GM10847 (cell line): ENCODE results near the gene ASAP2.

Experiments
- POLR2A ChIP-seq: IDR thresholded peaks from 2 replicates; pipeline ENCODE4 v1.6.1; 2011; ENCODE audit not compliant: insufficient read length; ENCODE audit errors: extremely low read depth

Gene ASAP2

DNA sequence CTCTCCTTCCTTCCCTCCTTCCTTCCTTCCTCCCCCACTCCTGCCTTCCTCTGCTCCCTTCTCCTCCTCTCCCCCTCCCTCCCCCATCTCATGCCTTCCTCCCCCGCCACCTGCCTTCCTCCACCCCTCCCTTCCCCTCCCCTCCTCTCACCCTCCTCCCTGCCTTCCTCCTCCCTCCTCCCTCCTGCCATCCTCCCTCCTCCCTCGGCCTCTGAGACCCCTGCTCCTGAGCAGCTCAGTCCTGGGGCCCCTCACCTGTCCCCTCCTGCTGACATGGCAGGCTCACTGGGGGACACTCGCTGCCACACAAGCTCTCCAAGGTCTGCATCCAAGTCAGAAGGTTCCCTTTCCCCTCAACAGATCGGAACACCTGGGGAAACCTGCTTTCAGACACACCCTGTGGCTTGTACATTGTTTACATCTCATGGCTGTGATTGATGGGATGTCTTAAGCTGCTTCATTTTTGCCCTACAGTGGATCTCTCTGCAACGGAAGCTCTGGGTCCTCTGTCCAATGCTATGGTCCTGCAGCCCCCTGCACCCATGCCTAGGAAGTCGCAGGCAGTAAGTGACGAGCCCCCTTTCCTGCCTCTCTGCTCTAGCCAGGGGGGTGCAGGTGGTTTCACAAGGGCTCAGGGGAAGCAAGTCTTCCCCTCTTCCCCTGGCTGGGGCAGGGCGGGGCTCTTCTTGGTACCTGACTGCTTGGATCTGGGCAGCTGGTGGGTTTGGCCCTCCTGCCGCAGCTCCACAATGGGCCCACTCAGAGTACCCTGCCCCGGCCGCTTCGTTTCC, 193.9 kb downstream of the ASAP2 start:
- TF ChIP-seq POLR2A, result no peak

DNA sequence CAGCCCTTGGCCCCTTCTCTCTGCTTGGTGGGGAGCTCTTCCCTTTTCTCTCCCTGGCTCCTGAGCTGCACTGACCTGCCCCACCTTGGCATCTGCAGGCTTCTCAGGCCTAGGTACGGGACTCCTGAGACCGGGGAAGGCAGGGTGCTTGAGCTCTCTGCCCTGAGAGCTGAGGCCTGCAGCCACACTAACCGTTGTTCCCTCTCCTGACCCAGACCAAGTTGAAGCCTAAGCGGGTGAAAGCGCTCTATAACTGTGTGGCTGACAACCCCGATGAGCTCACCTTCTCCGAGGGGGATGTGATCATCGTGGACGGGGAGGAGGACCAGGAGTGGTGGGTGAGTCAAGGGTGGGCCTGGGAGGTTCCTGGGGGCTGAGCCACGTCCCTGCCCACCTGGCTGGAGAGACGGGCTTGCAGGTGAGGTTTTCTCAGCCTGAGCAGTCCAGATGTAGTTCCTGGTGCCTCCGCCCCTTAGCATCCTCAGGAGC, 194.5 kb downstream of the ASAP2 start:
- TF ChIP-seq POLR2A, result no peak

DNA sequence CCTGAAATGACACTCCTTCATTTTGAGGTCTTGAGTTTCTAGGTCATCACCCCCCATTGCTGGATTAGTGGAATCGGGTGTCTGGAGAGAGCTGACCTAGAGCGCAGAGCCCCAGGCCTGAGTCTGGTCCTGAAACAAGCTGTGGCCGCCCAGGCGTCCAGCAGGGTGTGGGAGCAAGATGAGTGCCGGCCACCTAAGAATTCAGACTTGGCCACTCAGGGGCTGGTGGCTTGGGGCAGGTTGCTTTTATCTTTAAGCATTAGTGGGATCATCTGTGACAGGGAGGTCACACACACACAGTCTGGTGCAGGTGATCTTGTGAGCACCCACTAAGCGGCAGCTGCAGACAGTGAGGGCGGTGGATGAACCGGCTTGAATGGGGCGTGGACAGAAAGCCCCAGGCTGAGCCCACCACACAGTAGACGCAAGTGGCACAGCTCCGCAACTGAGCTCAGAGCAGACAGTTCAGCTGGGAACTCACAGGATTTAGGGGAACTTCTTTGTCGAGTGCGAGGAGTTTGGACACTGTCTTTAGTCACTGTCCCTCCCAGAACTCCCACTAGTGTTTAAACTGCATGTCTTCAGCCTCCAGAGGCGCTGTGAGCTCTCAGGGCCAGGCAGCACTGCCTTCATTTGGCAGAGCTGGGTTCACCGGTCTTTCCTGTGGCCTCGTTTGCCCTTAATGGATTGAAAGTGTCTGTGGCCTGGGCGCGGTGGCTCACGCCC, 195.2 kb downstream of the ASAP2 start:
- no peak for TF ChIP-seq POLR2A

DNA sequence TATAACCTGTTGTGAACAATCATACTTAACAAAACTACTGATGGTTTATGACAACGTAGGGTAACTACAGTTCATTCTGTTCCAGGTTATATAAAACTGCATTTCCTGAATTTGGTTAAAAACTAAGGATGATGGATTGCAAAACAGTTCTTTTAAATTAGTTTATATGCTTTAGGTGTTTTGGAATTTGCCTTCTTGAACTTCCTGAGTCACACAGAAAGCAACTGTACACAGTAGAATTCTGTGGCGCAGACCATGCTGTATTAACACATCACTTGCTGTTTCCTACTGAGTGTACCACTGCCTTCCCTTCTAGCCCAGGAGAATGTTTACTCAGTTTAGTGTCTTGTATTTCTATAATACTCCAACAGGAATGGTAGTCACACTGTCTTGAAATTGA, 197.3 kb downstream of the ASAP2 start:
- no peak for TF ChIP-seq POLR2A

GRCh38 chr2:9404451-9404850, 197.8 kb downstream of the ASAP2 start:
- TF ChIP-seq POLR2A, result no peak

GRCh38 chr2:9405636-9406035, 199.0 kb downstream of the ASAP2 start:
- TF ChIP-seq POLR2A, result no peak

DNA sequence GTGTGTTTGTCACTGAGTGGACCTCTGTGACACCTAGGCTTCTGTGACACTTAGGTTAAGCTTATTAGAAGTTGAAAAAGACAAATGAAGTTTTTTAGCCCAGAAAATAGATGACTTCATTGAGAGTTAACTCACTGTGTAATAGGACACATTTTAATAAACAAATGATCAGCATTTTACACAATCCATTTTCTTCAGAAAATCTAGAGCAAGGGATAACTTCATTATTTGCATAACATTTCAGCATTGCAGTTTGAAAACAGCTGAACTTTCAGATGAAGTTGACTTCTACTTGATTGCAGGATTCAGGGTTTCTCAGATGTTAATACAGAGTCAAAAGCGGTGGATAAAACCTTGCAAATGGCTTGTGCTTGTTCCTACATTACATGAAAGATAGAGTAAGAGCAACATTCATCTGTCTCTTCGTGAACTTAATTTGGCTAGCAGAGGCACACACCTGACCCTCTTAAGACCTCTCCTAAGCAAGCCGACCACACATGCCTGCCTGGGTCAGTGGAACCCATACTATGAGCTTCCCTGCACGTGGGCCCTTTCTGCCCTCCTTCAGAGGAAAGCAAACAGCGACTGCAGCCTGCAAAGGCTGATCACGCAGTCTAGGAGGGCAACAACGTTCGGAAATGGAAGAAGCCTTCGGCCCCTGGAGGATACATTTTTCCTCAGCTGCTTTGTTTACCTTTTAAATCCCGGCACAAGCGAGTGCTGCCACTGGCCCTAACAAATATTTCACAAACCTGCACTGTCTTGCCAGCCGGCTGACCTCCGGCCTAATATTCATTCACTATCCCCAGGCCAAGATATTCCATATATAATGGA, 200.1 kb downstream of the ASAP2 start:
- TF ChIP-seq POLR2A, result no peak

- no peak for TF ChIP-seq POLR2A
Observed at GRCh38 chr2:9407363-9407811, 200.8 kb downstream of the ASAP2 start.

DNA sequence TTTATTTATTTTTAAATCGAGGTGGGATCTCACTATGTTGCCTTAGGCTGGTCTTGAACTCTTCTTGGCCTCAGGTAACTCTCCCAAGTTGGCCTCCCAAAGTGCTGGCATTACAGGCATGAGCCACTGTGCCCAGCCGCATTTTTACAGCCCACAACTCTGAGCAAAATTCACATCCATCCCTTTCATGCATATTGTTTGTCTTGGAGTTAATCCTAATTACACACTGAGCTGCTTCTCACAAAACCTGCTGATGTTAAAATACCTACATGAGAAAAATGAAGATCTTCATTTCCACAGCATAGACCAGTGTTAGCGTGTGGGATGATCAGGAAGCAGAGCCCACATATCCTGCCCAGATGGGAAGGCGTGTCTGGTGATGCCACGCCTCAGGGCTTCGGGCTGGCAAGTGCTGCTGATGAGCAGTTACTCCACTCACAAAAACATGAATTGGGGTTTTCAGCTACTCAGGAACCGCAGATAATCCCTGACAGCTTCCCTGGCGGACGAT, 202.1 kb downstream of the ASAP2 start:
- TF ChIP-seq POLR2A, result no peak

GRCh38 chr2:9410108-9410507, 203.5 kb downstream of the ASAP2 start:
- TF ChIP-seq POLR2A, result no peak

GRCh38 chr2:9412781-9413180, 206.2 kb downstream of the ASAP2 start:
- TF ChIP-seq POLR2A, result no peak

DNA sequence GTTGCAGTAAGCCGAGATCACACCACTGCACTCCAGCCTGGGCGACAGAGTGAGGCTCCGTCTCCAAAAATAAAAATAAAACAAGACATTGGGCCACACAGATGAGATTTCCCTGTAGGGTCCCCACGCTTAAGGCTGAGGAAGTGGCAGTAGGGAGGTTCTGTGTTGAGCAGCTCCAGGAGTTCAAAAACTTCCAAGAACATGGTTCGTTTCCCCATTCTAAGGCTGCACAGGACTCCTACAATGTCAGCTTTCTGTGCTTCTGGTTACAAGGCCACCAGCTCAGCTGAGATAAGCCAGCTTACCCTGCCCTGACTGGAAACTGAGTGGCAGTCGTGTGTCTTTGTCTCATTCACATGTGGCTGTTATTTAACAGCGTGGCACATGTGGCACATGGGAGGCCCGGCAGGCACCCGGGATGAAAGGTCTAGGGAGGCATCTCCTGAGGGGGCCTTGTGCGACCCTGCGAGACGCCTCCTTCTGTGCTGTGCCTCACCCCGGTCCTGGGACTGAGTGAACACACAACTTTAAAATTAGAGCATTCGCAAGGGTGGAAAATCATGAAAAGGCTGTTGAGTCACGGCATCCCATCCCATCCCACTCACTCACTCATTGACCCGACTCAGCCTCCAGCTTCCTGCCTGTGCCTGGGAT, 209.0 kb downstream of the ASAP2 start:
- no peak for TF ChIP-seq POLR2A

DNA sequence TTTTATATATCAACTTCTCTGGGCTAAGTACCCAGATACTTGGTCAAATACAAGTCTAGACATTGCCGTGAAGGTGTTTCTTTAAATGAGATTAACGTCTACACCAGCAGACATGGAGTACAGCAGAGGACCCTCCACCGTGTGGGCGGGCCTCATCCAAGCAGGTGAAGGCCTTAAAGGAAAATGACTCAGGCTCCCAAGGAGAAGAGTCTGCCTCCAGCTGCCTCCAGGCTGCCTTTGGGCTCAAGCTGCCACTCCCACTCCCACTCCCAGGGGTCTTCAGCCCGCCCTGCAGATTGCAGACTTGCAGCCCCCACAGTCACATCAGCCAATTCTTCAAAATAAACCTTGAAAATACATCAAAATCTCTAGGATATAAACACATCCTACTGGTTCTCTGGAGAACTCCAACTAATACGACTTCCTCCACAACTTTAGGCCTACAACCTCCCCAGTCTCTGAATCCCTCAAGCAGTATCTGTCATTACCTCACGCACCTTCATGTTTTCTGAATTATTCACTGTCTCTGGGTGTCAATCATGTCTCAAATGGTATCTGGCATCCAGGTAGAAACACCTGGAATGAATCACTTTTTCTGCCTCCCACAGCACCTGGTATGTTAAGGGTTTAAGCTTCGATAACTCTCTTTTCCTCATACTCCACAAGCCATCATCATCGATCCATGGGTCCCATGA, 209.8 kb downstream of the ASAP2 start:
- no peak for TF ChIP-seq POLR2A

DNA sequence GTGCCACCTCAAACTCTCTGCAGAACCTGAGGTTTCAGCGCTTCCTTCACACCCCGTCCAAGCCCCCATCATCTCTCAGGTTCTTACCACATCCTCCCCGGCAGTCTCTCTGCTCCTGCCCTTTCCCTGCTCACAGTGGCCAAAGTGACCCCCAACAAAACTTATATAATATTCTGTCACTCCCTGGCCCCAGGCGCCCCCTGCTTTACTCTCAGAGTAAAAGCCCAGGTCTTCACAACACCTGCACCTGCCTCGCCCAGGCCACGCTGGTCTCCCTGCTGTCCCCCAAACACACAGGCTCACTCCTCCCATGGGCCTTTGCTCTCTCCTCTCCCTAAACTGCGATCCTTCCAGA, 210.3 kb downstream of the ASAP2 start:
- no peak for TF ChIP-seq POLR2A
